ENCODE measurements around the gene IL12RB2.
A peak's percentile ranks its signal among the peaks of the same experiment; 100 is the strongest.

IL12RB2 gene

DNA sequence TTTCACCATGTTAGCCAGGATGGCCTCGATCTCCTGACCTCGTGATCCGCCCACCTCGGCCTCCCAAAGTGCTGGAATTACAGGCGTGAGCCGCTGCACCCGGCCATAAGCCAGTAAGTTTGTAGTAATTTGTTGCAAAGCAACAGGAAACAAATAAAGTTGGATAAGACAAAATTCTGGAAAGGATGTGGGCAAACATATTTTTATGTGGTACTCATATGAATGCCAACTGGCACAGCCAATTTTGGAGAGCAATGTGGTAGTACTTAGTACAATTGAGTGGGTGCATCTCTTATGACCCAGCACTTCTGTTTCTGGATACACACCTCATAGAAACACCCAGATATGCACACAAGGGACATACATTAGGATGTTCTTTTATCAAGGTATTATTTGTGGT lies 8.4 kb upstream of the IL12RB2 start (continued):
- TF ChIP-seq IKZF3 (tag by site-specific recombination; IDR thresholded peaks at IDR 0.05), result no peak
- TF ChIP-seq ZNF404 (tag by site-specific recombination; IDR thresholded peaks at IDR 0.05), result no peak
- TF ChIP-seq ZNF121 (tag by site-specific recombination; IDR thresholded peaks at IDR 0.05), result no peak

GRCh38 chr1:67300561-67300960 lies 7.1 kb upstream of the IL12RB2 start:
- Histone ChIP-seq H3K9me3 (ENCODE audit: control insufficient read depth, insufficient read depth, low read depth, low read length) (no peaks in the 10 kb centered on the region), H3K4me3 (ENCODE audit: low read depth, low read length) (no peak overlapping the region), H3K4me1 (ENCODE audit: control insufficient read depth, insufficient read depth, low read length) (no peaks in the 10 kb centered on the region), H3K36me3 (ENCODE audit: control insufficient read depth in 2 of 2, insufficient read depth in 1 of 2, low read length in 2 of 2) (no peaks in the 10 kb centered on the region), H3K27ac (ENCODE audit: extremely low read depth, low read depth, low read length) (no peak overlapping the region)
- POLR2A ChIA-PET, result no interaction called here
- CTCF ChIA-PET, result no interaction called here
- TF ChIP-seq ZNF558 (tag by site-specific recombination; IDR thresholded peaks at IDR 0.05) (no peak), ZNF416 (tag by site-specific recombination; IDR thresholded peaks at IDR 0.05) (no peak)

DNA sequence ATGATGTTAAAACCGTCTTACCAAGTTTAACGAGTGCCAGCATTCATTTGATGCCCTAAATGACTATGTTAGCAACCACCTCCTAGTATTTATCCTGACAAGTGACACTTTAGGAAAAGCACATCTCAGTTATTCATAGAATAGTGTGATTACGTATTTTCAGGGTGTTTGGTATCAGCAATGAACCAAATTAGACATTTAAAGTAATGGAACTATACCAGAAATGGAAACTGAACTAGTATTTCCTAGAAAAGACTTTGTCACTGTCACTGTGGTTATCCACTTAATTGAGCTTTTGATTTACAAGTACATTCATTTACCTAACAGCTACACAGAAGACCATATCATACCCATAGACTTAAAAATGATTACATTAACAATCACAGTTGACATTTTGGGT lies 3.6 kb upstream of the IL12RB2 start:
- Histone ChIP-seq H3K4me1 (ENCODE audit: control insufficient read depth, insufficient read depth, low read length) (no peaks in the 10 kb centered on the region), H3K36me3 (ENCODE audit: control insufficient read depth in 2 of 2, insufficient read depth in 1 of 2, low read length in 2 of 2) (no peaks in the 10 kb centered on the region), H3K9me3 (ENCODE audit: control insufficient read depth, insufficient read depth, low read depth, low read length) (no peaks in the 10 kb centered on the region), H3K27ac (ENCODE audit: extremely low read depth, low read depth, low read length) (no peak overlapping the region), H3K4me3 (ENCODE audit: low read depth, low read length) (no peak overlapping the region)
- TF ChIP-seq PRDM6 (tag by site-specific recombination; IDR thresholded peaks at IDR 0.05) (0 out of 2 replicates have a peak, but pooled peaks have one; percentile 14), ZNF292 (tag by site-specific recombination; IDR thresholded peaks at IDR 0.05; ENCODE audit: borderline replicate concordance, low read depth) (no peak)
- ChIA-PET CTCF (no interaction called here), POLR2A (no interaction called here)

- Histone ChIP-seq H3K9me3 (ENCODE audit: control insufficient read depth, insufficient read depth, low read depth, low read length) (no peaks in the 10 kb centered on the region), H3K4me3 (ENCODE audit: low read depth, low read length) (no peak overlapping the region), H3K36me3 (ENCODE audit: control insufficient read depth in 2 of 2, insufficient read depth in 1 of 2, low read length in 2 of 2) (no peaks in the 10 kb centered on the region), H3K4me1 (ENCODE audit: control insufficient read depth, insufficient read depth, low read length) (no peaks in the 10 kb centered on the region), H3K27ac (ENCODE audit: extremely low read depth, low read depth, low read length) (no peak overlapping the region)
- TF ChIP-seq, protein P1, sequence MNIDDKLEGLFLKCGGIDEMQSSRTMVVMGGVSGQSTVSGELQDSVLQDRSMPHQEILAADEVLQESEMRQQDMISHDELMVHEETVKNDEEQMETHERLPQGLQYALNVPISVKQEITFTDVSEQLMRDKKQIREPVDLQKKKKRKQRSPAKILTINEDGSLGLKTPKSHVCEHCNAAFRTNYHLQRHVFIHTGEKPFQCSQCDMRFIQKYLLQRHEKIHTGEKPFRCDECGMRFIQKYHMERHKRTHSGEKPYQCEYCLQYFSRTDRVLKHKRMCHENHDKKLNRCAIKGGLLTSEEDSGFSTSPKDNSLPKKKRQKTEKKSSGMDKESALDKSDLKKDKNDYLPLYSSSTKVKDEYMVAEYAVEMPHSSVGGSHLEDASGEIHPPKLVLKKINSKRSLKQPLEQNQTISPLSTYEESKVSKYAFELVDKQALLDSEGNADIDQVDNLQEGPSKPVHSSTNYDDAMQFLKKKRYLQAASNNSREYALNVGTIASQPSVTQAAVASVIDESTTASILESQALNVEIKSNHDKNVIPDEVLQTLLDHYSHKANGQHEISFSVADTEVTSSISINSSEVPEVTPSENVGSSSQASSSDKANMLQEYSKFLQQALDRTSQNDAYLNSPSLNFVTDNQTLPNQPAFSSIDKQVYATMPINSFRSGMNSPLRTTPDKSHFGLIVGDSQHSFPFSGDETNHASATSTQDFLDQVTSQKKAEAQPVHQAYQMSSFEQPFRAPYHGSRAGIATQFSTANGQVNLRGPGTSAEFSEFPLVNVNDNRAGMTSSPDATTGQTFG (tag by site-specific recombination; IDR thresholded peaks at IDR 0.05; ENCODE audit: borderline replicate concordance), result no peak
- TF ChIP-seq ZNF26 (tag by site-specific recombination; IDR thresholded peaks at IDR 0.05) (no peak), ZNF16 (tag by site-specific recombination; IDR thresholded peaks at IDR 0.05; ENCODE audit: low read depth) (no peak)
- CTCF ChIA-PET, result no interaction called here
- POLR2A ChIA-PET, result no interaction called here
Observed at GRCh38 chr1:67306547-67306946, 1.1 kb upstream of the IL12RB2 start.

GRCh38 chr1:67308136-67308535 lies 463 bp downstream of the IL12RB2 start:
- H3K27ac ChIP-seq (ENCODE audit: extremely low read depth, low read depth, low read length), result no peak overlapping the region
- H3K36me3 ChIP-seq (ENCODE audit: control insufficient read depth in 2 of 2, insufficient read depth in 1 of 2, low read length in 2 of 2), result no peaks in the 10 kb centered on the region
- H3K4me1 ChIP-seq (ENCODE audit: control insufficient read depth, insufficient read depth, low read length), result no peaks in the 10 kb centered on the region
- ChIA-PET CTCF (interaction anchor here (0.6 kb wide), 1 partner anchor 538 kb away, joined by 4 read pairs; no protein-coding TSS in a partner anchor), POLR2A (no interaction called here)
- no peaks in the 10 kb centered on the region for H3K9me3 ChIP-seq (ENCODE audit: control insufficient read depth, insufficient read depth, low read depth, low read length)
- no peak overlapping the region for H3K4me3 ChIP-seq (ENCODE audit: low read depth, low read length)
- TF ChIP-seq ZNF146 (tag by site-specific recombination; IDR thresholded peaks at IDR 0.05), result no peak
- no peak for TF ChIP-seq ZNF114 (tag by site-specific recombination; IDR thresholded peaks at IDR 0.05)
- no peak for TF ChIP-seq ZEB2 (tag by site-specific recombination; IDR thresholded peaks at IDR 0.05)
- TF ChIP-seq ZFP37 (tag by site-specific recombination; IDR thresholded peaks at IDR 0.05), result no peak
- no peak for TF ChIP-seq EGR2 (tag by site-specific recombination; IDR thresholded peaks at IDR 0.05; ENCODE audit: low read depth)
- TF ChIP-seq ZNF518A (tag by site-specific recombination; conservative IDR thresholded peaks at IDR 0.05; ENCODE audit: low read depth), result no peak
- no peak for TF ChIP-seq ZNF2 (tag by site-specific recombination; IDR thresholded peaks at IDR 0.05)

Measured in HEK293 (cell line).